ENCODE results near the gene FAM20A.

FAM20A gene

DNA sequence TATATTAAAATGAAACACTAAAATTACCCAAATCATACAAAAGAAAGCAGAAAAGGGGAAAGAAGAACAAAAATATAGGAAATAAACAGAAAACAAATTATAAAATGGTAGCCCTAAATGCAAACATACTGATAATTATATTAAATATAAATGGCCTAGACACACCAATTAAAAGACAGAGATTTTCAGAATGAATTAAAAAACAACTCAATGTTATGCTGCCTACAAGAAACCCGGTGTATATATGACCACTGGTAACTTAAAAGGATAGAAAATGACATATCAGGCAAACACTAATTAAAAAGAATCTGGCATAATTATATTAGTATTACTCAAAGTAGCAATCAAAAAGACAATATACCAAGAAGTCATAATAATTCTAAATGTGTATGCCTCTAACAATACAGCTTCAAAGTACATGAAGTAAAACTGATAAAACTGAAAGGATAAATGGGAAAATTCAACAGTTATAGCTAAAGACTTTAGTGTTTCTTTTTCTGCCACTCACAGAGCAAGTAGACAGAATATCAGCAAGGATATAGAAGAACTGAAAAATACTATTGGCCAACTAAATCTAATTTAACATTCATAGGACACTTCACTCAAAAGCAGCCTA lies 7.5 kb upstream of the FAM20A start:
- FAIRE-seq, result no peak

DNA sequence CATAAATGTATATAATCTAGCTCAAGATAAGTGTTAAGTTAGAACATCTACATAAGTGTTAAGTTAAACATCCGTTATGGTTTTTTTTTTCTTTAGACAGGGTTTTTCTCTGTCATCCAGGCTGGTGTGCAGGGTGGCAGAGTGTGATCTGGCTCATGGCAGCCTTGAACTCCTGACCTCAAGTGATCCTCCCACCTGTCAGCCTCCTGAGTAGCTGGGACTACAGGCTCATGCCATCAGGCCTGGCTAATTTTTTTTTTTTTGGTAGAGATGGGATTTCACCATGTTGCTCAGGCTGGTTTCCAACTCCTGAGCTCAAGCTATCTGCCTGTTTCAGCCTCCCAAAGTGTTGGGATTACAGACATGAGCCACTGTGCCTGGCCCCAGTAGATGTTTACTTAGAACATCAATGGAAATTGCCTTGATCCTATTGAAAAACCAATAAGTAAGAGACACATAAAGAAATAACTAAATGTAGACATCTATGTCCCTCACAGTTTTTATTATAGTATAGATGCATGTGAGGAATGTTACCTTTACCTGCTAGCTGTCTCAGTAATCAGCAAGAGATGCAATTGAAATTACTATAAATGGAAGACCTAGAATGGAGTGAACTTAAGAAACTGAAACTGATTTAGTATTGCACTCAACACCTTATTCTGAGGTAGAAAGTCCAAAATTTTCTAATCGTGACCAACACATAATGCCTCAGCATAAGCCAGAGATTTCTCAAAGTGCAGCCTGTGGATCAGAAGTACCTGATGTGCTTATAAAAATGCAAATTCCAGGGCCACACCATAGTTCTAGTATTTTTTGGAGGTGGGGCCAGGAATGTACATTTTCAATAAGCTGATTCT lies 5.5 kb upstream of the FAM20A start:
- no peak for FAIRE-seq

DNA sequence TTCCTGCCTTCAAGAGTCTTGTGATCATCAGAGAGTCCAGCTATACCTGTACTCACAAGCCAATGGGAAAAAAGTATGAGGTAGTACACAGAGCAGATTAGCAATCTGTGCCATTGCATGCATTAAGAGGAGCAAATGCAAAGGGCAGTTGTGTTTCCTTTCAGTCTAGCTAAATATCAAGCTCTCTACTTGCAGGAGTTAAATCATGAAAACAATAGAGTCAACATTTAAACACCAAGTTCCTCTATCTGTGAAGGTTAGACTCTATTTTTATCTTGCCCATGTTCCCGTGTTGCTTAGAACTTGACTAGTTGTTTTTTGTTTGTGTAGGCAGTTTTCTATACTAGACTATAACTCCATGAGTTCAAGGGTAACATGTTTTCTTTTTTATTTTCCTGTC lies 4.7 kb upstream of the FAM20A start:
- no peak for FAIRE-seq

DNA sequence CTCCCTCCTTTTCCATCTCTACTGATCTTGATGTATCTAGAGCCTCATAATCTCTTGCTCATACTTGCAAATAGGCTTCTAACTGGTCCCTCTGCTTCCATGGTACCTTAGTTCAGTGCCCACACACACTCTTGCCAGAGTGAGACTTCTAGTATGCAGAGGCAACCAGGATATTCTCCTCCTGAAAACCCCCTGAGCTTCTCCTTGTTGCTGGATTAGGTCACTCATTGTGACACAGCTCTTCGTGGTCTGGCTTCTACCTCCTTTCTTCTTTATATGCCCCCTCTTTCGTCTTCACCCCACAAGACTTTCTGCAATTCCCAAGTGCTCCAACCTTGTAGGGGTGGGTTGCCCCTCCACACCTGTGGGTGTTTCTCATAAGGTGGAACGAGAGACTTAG lies 2.5 kb upstream of the FAM20A start:
- no peak for FAIRE-seq

DNA sequence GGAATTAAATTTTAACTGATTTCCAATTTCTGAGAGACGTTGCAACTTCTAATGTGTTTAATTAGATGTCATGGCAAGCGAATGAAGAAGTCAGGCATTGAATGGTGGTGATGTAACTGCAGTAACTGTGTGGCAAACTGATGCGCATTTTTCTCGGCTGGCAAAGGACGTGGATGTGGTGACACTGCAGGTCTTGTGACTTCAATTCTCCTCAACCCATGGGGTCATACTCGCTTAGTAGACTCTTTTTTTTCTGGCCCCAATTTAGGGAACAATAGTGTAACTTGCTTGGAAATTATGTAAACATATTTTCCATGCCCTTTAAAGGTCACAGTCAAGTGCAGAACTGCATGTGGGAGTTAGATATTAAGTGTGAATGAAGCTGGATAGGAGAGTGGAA lies 1.9 kb upstream of the FAM20A start:
- no peak for FAIRE-seq

DNA sequence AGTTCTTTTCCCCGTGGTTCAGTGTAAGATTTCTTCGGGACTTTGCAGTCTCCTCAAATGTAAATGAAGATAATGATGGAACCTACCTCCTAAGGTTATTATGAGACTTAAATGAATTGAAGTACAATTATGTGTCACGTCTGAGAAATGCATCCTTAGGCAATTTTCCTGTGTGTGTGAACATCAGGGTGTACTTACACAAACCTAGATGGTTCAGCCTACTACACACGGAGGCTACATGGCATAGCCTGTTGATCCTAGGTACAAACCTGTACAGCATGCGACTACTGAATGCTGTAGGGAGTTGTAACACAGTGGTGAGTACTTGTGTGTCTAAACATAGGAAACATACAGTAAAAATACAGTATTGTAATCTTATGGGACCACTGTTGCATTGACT lies 1.1 kb upstream of the FAM20A start:
- no peak for FAIRE-seq

DNA sequence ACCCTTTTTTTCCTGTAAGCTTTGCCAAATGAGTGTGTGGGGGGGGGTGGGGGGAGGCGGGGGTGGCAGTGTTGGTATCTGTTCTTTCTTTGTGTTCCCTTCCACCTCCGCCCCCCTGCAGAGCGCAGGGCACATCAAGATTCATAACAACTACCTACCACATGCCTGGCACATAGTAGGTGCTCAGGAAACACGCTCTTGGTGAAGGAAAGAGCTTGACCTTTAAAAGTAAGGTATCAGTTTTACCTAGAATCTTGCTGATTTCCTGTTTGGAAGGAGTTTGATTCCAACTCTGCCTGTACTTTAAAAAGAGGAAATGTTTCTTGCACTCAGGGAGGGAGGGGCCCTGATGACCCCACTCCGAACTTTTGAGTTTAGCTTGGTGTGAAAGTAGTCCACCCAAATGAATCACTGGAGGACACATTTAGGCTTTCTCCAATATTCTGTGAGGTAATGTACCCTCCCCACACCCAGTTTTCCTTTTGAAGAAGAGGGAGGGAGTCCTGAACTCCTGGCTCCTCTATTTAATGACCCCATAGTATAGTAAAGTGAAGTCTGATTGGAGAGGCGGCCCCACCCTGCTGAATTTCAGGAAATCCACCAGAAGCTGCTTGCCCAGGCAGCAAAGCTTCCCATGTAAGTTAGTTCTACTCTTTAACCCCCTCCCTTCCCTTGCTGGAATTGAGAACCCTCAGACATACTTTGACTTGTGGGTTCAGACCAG lies 560 bp upstream of the FAM20A start:
- FAIRE-seq, result no peak

DNA sequence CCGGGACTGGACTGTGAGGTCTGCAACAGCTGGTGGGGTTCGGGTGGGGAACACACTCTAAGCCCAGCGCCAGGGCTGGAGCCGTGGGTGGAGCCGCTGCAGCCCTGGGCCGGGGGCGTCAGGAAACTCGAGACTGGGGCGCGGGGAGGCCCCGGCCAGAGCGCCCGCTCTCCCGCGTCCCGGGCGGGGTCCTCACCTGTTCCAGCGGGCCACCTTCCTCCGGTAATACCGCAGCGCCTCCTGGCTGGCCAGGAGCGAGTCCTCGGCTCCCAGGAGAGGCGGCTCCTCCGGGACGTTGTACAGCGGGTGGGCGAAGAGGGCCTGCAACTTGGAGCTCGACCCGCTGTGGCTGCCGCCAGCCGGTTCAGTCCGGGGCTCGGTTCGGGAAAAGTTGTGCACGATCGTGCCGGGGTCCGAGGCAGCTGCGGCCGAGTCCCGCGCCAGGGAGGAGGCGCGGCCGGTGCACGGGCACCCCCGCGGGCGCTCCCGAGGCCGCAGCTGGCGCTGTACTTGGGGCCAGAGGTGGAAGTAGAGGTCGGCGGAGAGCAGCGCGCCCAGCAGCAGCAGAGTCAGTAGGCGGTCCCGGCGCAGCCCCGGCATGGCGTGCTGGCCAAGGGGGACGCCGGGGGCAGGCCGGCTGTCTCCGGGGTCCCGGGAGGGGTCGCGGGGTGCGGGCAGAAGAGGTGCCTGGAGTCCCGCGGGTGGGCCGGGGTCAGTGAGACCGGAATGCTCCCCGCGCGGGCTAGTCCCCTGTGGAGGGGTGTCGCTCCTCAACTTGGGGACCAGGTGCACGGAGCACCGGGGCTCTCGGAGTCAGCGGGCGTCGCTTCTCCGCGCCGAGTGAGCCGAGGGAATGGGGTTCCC lies 868 bp downstream of the FAM20A start:
- FAIRE-seq, result no peak

DNA sequence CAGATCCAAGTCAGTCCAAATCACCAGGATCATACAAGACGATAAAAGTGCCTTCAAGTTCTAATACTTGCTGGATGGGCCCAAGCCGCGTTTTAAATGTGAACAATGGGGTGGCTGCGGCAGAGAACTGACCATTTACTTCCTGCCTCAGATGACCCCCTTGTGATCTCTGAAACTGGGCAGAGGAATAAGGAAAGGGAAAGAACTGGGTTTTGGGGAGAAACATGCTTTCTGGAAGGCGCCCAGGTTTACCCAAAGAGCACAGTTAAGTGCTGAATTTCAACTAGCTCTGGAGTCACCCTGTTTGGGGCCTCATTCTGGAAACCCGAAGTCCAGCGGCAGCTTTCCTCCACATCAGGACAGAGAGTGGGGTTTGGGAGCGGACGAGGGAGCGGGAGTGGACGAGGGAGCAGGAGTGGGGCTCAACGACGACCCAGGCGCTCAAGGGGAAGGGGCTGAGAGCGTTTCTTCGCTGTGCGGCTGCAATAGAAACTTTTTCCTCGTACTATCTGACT lies 1.6 kb downstream of the FAM20A start:
- FAIRE-seq, result no peak

DNA sequence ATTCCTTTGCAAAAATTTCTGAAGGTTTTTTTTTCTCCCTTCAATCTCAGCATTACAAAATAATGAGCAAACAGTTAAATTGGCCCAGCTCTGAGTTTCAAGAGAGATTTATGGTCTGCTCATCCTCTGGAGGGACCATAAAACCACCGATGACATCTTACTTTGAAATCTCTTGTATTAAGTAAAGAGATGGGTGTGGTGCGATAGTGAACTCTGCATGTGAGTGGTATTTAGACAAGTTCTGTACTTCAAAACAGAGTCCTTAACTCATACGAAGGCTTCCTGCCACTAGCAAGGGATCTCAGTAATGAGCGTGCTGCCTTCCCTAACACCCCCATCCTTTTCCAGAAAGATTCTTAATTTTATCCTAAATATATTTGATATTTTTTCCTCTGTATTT lies 2.1 kb downstream of the FAM20A start:
- no peak for FAIRE-seq

DNA sequence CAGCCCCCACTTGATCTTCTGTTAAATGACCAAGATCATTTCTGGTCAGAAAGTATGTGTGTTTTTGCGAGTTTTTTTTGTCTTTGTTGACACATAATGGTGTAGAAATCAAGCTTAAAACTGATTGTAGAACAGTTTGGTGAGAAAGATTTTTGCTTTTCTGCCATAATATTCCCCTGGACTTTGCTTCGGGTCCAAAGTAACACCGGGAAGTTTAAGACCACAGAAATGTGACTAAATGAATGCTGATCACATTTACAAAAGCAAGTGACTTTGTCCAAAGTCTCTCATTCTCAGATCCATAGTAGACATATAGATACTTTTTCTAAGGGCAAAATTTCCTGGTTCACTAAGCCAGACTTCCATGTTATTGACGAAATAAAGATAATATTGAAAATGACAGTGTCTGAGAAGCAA lies 2.6 kb downstream of the FAM20A start:
- no peak for FAIRE-seq

DNA sequence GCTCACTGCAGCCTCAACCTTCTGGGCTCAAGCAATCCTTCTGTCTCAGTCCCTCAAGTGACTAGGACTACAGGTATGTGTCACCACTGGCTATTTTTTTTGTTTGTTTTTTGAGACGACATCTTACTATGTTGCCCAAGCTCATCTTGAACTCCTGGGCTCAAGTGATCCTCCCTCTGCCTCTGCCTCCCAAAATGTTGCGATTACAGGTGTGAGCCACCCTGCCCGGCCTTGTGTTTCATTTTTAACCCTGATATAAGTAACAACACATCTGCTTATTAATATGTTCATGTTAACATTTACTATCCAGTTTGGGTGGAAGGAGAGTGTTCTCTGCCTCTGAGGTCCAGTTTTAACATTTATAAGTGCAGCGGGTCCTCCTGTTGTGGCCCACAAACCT lies 3.1 kb downstream of the FAM20A start:
- FAIRE-seq, result no peak

DNA sequence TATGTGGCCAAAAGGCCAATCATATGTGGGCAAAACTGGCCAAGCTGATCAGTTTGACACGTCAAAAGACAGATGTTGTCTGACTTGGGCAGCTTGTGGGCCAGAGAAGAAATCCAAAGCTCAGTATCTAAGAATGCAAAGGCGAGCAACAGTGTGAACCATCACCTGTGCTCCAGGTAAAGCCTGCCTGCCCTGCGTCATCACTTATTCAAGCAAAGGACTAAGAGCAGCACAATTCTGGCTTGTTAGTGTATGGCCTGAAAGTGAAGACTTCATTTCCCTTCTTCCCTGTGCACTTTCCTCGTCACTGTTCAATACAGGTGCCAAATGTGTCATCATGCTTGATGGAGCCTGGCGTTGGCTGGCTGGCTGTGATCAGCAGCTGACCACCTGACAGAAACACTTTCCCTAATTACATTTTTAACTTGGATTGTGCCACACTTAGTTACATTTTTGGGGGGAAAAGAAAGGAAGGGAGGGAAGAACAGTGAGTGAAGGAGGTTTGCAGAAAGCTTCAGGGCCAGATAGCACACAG lies 4.7 kb downstream of the FAM20A start:
- FAIRE-seq, result no peak

DNA sequence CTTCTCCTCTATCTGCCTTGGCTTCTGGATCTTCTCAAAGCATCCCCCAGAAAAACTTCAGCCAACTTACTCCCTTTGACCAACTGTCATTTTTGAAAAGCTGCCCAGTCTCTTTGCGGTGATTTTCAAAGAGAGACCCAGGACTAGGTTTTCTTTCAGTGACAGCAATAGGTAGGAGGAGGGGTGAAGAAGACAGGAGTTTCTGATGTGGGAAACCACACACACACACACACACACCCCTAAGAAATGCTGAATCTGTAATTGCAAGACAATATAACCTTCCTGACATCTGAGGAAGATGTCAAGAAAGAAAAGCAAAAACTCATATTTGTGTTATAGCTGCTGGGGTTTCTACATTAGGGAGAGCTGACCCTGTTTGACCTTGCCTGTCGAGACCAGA lies 5.2 kb downstream of the FAM20A start:
- FAIRE-seq, result no peak

DNA sequence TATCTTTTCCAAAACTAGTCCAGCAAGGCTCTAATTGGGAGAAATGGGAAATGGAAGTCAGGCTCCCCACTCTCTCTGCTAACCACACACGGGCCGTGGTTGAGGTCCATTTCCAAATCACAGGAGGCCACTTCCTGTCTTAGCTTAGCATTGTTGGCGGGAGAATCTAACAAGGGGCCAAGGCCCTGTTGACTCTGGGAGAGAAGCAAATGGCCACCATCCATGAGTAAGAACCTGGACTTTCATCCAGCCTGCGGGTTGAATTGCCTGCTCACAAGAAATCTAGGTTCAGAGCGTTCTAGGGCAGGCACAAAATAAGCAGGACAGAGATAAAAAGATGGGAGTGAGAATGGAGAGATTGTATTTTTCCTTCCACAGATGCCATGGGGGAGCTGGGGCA lies 5.7 kb downstream of the FAM20A start:
- no peak for FAIRE-seq

DNA sequence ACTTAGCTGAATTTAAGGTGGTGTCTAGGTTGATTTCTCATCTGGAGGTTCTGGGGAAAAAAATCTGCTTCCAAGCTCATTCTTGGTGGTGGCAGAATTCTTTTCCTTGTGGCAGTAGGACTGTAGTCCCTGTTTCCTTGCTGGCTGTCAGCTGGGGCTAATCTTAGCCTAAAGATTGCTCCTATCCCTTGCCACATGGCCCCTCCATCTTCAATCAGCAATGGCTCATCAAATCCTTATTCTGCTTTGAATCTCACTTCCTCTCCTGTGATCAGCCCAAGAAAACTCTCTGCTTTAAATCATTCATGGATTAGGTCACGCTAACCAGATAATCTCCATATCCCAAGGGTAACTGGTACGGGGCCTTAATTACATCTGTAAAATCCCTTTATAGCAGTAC lies 6.6 kb downstream of the FAM20A start:
- FAIRE-seq, result no peak

DNA sequence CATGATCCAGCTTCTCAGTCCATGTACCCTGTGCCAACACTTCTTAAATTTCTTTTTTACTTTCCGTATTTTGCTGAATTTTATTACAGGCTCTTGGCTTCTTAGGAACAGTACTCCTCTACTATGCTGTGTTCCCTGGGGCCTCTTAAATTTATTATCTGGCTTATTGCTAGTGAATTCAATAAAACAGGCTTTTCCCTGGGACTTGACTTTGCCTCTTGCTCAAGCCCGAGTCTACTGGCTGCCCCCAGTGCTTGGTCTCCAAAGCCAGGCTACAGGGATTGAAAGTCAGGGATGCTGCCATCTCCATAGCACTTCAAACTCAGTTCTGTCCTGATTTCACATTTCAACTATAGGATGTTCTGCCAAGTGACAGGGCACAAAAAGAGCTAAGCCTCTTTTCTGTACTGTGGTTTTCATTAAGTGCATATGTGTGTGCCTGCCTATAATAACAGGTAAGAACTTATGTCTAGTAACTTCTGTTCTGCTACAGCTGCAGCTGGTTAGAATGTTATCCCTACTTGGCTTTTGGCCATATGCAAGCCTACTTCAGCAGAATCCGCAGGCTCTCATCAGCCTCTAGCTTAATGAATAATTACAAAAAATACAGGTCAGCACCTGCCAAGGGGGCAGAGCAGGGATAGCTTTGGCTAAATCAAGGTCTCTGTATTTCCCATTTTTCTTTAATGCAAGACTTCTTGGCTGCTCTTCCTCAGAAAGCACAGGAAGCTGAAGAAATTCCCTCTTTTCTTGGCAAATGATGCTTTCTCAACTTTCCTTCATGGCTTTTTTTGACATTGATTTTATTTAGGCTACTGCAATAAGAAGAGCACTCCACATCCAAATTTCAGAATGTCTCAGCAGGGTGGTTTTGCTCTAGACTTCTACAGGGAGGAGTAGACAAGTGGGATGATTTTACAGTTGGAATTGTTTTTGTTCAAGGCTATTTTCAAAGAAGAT lies 8.2 kb downstream of the FAM20A start:
- FAIRE-seq, result peak; percentile 4

DNA sequence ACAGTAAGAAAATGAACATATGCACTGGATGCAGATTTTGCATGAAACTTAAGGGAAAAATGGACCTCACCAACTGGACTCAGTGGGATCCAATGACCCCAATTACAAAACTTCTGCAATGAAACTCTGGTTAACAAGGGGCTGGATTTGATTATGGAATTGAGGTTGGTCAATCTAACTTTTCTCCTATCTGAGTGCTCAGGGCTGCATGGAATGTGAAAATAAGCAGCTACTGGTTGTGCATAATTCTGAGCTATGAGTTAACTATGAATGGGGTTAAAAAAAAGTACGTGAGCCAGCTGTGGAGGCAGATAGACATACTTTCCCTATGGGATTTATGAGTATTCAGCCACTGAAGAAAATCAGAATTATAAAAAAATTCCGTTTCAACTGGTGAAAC lies 9.2 kb downstream of the FAM20A start:
- no peak for FAIRE-seq

DNA sequence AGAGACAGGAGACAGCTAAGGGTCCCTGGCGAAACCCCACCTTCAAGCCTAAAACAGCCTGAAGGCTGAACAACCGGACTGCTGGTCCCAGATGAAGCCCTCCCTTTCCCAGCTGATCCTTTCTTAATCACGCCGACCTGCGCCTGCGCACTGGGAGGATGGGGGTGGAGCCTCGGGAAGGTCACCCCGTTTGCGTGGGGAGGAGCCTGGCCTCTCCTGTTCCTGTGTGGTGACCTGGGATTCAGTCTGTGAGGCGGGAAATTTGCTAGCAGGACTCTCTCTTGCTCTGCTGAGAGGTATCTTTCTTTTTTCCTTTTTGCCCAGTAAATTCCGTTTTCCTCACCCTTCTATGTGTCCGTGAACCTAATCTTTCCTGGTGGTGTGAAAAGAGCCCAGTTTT lies 9.6 kb downstream of the FAM20A start:
- FAIRE-seq, result no peak

DNA sequence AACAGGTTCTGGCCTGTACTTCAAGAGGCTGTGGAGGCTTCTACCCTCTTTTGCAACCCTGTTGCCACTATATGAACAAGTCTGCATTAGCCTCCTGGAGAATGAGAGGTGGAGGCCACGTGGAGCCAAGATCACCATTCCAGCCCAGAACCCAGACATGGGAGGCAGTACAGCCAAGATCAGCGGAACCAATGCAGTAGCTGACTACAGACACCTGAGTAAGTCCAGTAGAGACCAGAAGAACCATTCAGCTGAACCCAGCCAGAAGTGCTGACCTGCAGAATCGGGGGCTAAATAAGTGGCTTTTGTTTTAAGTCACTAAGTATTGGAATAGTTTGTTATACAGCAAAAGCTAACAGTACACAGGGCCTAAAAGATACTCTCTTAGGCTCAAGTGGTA lies 12.1 kb downstream of the FAM20A start:
- no peak for FAIRE-seq

DNA sequence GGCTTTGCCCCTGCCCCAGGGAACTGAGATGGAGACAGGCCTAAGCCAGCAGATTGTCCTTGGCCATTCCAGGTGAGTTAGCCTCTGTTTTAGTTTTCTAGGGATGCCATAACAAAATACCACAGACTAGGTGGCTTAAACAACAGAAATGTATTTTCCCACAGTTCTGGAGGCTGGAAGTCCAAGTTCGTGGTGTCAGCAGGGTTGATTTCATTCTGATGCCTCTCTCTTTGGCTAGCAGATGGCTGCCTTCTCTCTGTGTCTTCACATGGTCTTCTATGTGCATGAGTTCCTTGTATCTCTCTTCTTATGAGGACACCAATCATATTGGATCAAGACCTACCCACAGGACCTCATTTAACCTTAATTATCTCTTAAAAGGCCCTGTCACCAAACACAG lies 12.8 kb downstream of the FAM20A start:
- no peak for FAIRE-seq
